IMR-90 (cell line): ENCODE results near the gene AQP9. TPM values are rescaled to one million over a fixed set of nuclear protein-coding genes. Genes with fewer than 3 reads are reported as not detected.

Experiments
- ATAC-seq: fragments of 200-7000 bp; cut with Tn5 transposase; 2 replicates; pipeline ENCODE4 v1.9.1; 2020; ENCODE audit warnings: low read depth, mild to moderate bottlenecking, moderate library complexity
- BruUV-seq: library from RNA; stranded (reverse); fragments of 400-500 nt; replicated peaks from 2 replicates; lab custom pipeline; 2021; lab: Mats Ljungman, UMichigan
- CTCF ChIA-PET: fragments of 300-600 bp; formaldehyde crosslinking; extraction: SDS; loops from one replicate; lab custom pipeline; 2021; ENCODE audit warnings: antibody characterized with exemption; lab: Yijun Ruan, JAX
- POLR2A ChIA-PET: fragments of 300-600 bp; sonication (Branson Sonifier 250); formaldehyde crosslinking; loops from one replicate; lab custom pipeline; 2022; ENCODE audit warnings: antibody characterized with exemption; ENCODE audit not compliant: unreplicated experiment; lab: Charles Lee
- DNase-seq: peaks from one replicate; pipeline ENCODE4 v3.0.0; 2013
- H2AFZ ChIP-seq: replicated peaks from 2 replicates; pipeline ENCODE3; 2013; ENCODE audit warnings: low read length, mild to moderate bottlenecking; ENCODE audit not compliant: poor library complexity
- H2AK5ac ChIP-seq: 2 replicates; pipeline ENCODE4 v1.6.1; 2013; ENCODE audit warnings: low read depth, low read length, inconsistent platforms
- H2AK9ac ChIP-seq: replicated peaks from 2 replicates; pipeline ENCODE3; 2013; ENCODE audit warnings: mild to moderate bottlenecking, low read depth, low read length, moderate library complexity; ENCODE audit not compliant: poor library complexity
- H2BK120ac ChIP-seq: 2 replicates; pipeline ENCODE4 v1.6.1; 2013; ENCODE audit warnings: low read depth, low read length, inconsistent platforms
- H2BK15ac ChIP-seq: 3 replicates; pipeline ENCODE4 v1.6.1; 2013; ENCODE audit warnings: low read depth, low read length, inconsistent platforms
- H2BK20ac ChIP-seq: 2 replicates; pipeline ENCODE4 v1.6.1; 2013; ENCODE audit warnings: low read depth, mild to moderate bottlenecking, inconsistent platforms, low read length, moderate library complexity
- H2BK5ac ChIP-seq: 2 replicates; pipeline ENCODE4 v1.6.1; 2013; ENCODE audit warnings: mild to moderate bottlenecking, low read depth, low read length, inconsistent platforms; ENCODE audit not compliant: poor library complexity, severe bottlenecking
- H3K14ac ChIP-seq: replicated peaks from 2 replicates; pipeline ENCODE4 v1.6.1; 2013; ENCODE audit warnings: low read depth, low read length, inconsistent platforms
- H3K18ac ChIP-seq: 2 replicates; pipeline ENCODE4 v1.6.1; 2013; ENCODE audit warnings: low read depth, low read length, control low read depth
- H3K23ac ChIP-seq: 2 replicates; pipeline ENCODE4 v1.6.1; 2013; ENCODE audit warnings: low read depth, low read length, inconsistent platforms
- H3K27ac ChIP-seq: 2 replicates; pipeline ENCODE4 v1.5.1; 2013; ENCODE audit warnings: mild to moderate bottlenecking, control low read depth, low read length; ENCODE audit not compliant: insufficient read depth
- H3K27me3 ChIP-seq: 2 replicates; pipeline ENCODE4 v1.6.1; 2013; ENCODE audit warnings: low read length; ENCODE audit not compliant: control insufficient read depth, insufficient read depth
- H3K36me3 ChIP-seq: 2 replicates; pipeline ENCODE4 v1.6.1; 2013; ENCODE audit warnings: low read length, mixed read lengths; ENCODE audit not compliant: control insufficient read depth, insufficient read depth
- H3K4ac ChIP-seq: 2 replicates; pipeline ENCODE4 v1.6.1; 2013; ENCODE audit warnings: low read depth, low read length, inconsistent platforms
- H3K4me1 ChIP-seq: 2 replicates; pipeline ENCODE4 v1.6.1; 2013; ENCODE audit warnings: low read length, mixed read lengths; ENCODE audit not compliant: control insufficient read depth, insufficient read depth
- H3K4me2 ChIP-seq: 2 replicates; pipeline ENCODE4 v1.6.1; 2013; ENCODE audit warnings: low read depth, mild to moderate bottlenecking, control low read depth, low read length, moderate library complexity
- H3K4me3 ChIP-seq: 2 replicates; pipeline ENCODE4 v1.5.1; 2013; ENCODE audit warnings: low read depth, mild to moderate bottlenecking, control low read depth, low read length, moderate library complexity; ENCODE audit not compliant: insufficient read depth
- H3K56ac ChIP-seq: 2 replicates; pipeline ENCODE4 v1.6.1; 2013; ENCODE audit warnings: low read length, inconsistent platforms; ENCODE audit not compliant: insufficient read depth; ENCODE audit errors: extremely low read depth
- H3K79me1 ChIP-seq, 2 experiments: 2 replicates each; pipeline ENCODE4 v1.6.1; 2013; ENCODE audit warnings: low read length in 2 of 2, inconsistent platforms in 1 of 2, low read depth in 1 of 2
- H3K9ac ChIP-seq: 2 replicates; pipeline ENCODE4 v1.6.1; 2013; ENCODE audit warnings: low read depth, low read length, control low read depth
- H3K9me1 ChIP-seq: 2 replicates; pipeline ENCODE4 v1.6.1; 2013; ENCODE audit warnings: low read length, inconsistent platforms; ENCODE audit not compliant: insufficient read depth
- H3K9me3 ChIP-seq: 2 replicates; pipeline ENCODE4 v1.6.1; 2013; ENCODE audit warnings: low read length; ENCODE audit not compliant: control insufficient read depth, insufficient read depth
- H4K20me1 ChIP-seq: 2 replicates; pipeline ENCODE4 v1.6.1; 2013; ENCODE audit warnings: low read length, inconsistent platforms; ENCODE audit not compliant: insufficient read depth
- H4K5ac ChIP-seq: 2 replicates; pipeline ENCODE4 v1.6.1; 2013; ENCODE audit warnings: mild to moderate bottlenecking, low read depth, low read length, control low read depth
- H4K8ac ChIP-seq, 2 experiments: 2 replicates each; pipeline ENCODE4 v1.6.1; 2013; ENCODE audit warnings: low read depth in 2 of 2, low read length in 2 of 2, control low read depth in 1 of 2, inconsistent platforms in 1 of 2
- H4K91ac ChIP-seq: 2 replicates; pipeline ENCODE4 v1.6.1; 2013; ENCODE audit warnings: low read depth, low read length, inconsistent platforms; ENCODE audit not compliant: insufficient read depth
- MAZ ChIP-seq: IDR thresholded peaks from 2 replicates; pipeline ENCODE4 v1.6.1; 2012; ENCODE audit warnings: low read depth, mild to moderate bottlenecking, low read length, improper control_type of control experiment, moderate library complexity, borderline replicate concordance
- NFE2L2 ChIP-seq: fragments of 150-350 bp; IDR thresholded peaks from 2 replicates; pipeline ENCODE4 v1.6.1; 2016; ENCODE audit warnings: low read depth, mild to moderate bottlenecking, low read length
- POLR2A ChIP-seq: IDR thresholded peaks from 2 replicates; pipeline ENCODE4 v1.6.1; 2012; ENCODE audit warnings: mild to moderate bottlenecking, low read depth, low read length
- WGBS, 2 experiments: methylation state at CpG; one replicate each; pipeline versions ENCODE4 v1.1.5 to v1.1.7; 2013; ENCODE audit warnings: missing lambda C conversion rate in 2 of 2; ENCODE audit not compliant: insufficient read length in 1 of 2; ENCODE audit errors: extremely low coverage in 2 of 2; 5-methylcytosine and 5-hydroxymethylcytosine counted together
- dilution Hi-C: fragments of 300-500 bp; cut with HindIII; formaldehyde crosslinking; loops from one replicate; pipeline ENCODE4 v1.14.3; 2018; ENCODE audit warnings: low sequenced_read_pairs; ENCODE audit not compliant: unreplicated experiment
- in situ Hi-C: fragments of 300-500 bp; cut with MboI; formaldehyde crosslinking; loops from 3 replicates; pipeline ENCODE4 v1.14.3; 2019; ENCODE audit warnings: low sequenced_read_pairs, inconsistent platforms, mixed read lengths
- intact Hi-C: fragments of 100-400 bp; cut with micrococcal nuclease; formaldehyde crosslinking; loops from 2 replicates; pipeline ENCODE4 v1.10.0; 2022
- polyA plus RNA-seq, 3 experiments: library from polyadenylated mRNA; depleted of rRNA; stranded (reverse); fragments of >200 nt; gene quantifications; 2 replicates each; pipeline ENCODE4 v1.2.3, GENCODE V29; 2012; ENCODE audit warnings: low replicate concordance in 1 of 3
- total RNA-seq: library from RNA; depleted of rRNA; stranded (reverse); fragments of >200 nt; gene quantifications from 2 replicates; pipeline ENCODE4 v1.2.3, GENCODE V29; 2012
- TF ChIP-seq, protein P1 (sequence below): fragments of 150-350 bp; IDR thresholded peaks from 2 replicates; pipeline ENCODE4 v1.6.1; 2016; ENCODE audit warnings: low read depth, mild to moderate bottlenecking, low read length, moderate library complexity, borderline replicate concordance

The AQP9 gene
- total and polyA plus RNA-seq, 2 of the 4 experiments (the other 2 are of a cell fraction) = not detected

DNA sequence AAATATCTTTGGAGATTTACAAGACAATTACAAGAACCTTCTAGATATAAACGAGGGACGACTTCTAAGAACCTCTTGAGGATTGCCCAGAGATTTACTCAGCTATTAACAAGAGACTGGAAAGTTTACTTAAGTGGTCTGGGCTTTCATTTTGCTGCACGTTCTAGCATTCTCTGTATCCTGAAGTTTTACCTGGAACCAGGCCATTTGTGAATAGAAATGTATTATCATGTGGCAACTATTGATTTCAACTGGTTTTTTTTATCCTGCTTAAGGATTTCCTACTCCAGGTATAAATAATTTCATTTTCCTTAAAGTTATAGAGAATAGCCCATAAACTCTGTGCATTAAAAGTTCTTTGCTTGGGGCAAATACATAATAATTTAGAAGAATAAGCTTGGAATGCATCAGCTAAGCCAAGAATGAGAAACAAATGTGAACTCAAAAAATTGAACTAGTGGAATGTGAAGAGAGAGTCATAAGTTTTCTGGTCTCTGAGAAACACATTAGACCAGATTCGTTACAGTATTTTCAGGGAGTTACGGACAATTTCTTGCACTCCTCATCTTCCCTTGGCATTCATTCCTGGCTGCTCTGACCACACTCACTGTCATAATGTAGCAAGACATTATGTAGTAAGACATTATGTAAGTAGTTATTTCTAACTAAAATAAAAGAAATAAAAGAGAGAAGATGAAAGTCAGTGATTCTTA lies 1.3 kb downstream of the AQP9 start:
- intact Hi-C loops = no loop called here
- H2BK20ac ChIP-seq = no peak overlapping the region
- no peak overlapping the region for H2AFZ ChIP-seq
- TF ChIP-seq MAZ (no peak), NFE2L2 (no peak), POLR2A (no peak)
- TF ChIP-seq, protein P1, sequence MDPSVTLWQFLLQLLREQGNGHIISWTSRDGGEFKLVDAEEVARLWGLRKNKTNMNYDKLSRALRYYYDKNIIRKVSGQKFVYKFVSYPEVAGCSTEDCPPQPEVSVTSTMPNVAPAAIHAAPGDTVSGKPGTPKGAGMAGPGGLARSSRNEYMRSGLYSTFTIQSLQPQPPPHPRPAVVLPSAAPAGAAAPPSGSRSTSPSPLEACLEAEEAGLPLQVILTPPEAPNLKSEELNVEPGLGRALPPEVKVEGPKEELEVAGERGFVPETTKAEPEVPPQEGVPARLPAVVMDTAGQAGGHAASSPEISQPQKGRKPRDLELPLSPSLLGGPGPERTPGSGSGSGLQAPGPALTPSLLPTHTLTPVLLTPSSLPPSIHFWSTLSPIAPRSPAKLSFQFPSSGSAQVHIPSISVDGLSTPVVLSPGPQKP = no peak
- H3K4me3 ChIP-seq = no peak overlapping the region
- no peak for ATAC-seq
- H3K27ac ChIP-seq = no peak overlapping the region
- H3K4me1 ChIP-seq = no peaks in the 10 kb centered on the region
- no peaks in the 10 kb centered on the region for H3K36me3 ChIP-seq
- no peak overlapping the region for H3K14ac ChIP-seq
- H3K79me1 ChIP-seq = no peaks in the 10 kb centered on the region
- no peak overlapping the region for H3K18ac ChIP-seq
- no peaks in the 10 kb centered on the region for H3K9me3 ChIP-seq
- no peaks in the 10 kb centered on the region for H4K20me1 ChIP-seq
- no peak for DNase-seq
- no peak overlapping the region for H3K56ac ChIP-seq
- no CpG with 5 or more reads among the region's 5 CpGs for WGBS, 2 experiments
- no peak overlapping the region for H4K91ac ChIP-seq
- BruUV-seq = no TSS peak
- in situ Hi-C loops = no loop called here
- no peak overlapping the region for H3K4me2 ChIP-seq
- H3K4ac ChIP-seq = no peak overlapping the region
- no peak overlapping the region for H2BK120ac ChIP-seq
- no peak overlapping the region for H4K8ac ChIP-seq
- no peak overlapping the region for H2AK5ac ChIP-seq
- POLR2A ChIA-PET = no interaction called here
- dilution Hi-C loops = no loop called here
- no peaks in the 10 kb centered on the region for H3K9me1 ChIP-seq
- no peak overlapping the region for H4K5ac ChIP-seq
- no peak overlapping the region for H2AK9ac ChIP-seq
- no peak overlapping the region for H3K23ac ChIP-seq
- H2BK5ac ChIP-seq = no peak overlapping the region
- H2BK15ac ChIP-seq = no peak overlapping the region
- H3K9ac ChIP-seq = no peak overlapping the region
- CTCF ChIA-PET = no interaction called here
- H3K27me3 ChIP-seq = no peaks in the 10 kb centered on the region; the same call in 1 of the 2 replicates
